ENCODE results near the gene PRKAR2B.

DNA sequence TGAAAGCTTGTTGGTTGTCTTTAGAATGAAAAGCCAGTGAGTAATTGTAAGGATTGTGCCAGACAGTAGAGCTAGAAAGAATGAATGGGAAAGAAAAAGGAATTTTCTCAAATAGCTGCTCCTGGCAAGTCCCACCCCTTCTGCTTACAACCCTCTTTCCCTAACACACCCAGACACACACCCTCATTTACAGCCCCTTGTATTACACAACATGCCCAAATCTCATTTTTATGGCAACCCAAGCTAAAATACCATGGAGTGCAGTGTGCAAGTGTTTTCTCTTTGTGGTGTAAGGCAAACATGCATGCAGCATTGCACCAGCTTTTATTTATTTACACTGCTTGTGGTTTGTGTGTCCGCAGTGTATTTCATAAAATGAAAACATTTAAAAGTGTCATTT is 1.5 kb downstream of the PRKAR2B start:
- TF ChIP-seq, protein P1, sequence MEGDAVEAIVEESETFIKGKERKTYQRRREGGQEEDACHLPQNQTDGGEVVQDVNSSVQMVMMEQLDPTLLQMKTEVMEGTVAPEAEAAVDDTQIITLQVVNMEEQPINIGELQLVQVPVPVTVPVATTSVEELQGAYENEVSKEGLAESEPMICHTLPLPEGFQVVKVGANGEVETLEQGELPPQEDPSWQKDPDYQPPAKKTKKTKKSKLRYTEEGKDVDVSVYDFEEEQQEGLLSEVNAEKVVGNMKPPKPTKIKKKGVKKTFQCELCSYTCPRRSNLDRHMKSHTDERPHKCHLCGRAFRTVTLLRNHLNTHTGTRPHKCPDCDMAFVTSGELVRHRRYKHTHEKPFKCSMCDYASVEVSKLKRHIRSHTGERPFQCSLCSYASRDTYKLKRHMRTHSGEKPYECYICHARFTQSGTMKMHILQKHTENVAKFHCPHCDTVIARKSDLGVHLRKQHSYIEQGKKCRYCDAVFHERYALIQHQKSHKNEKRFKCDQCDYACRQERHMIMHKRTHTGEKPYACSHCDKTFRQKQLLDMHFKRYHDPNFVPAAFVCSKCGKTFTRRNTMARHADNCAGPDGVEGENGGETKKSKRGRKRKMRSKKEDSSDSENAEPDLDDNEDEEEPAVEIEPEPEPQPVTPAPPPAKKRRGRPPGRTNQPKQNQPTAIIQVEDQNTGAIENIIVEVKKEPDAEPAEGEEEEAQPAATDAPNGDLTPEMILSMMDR (IDR thresholded peaks at IDR 0.05): no peak
- no peak for TF ChIP-seq POLR2A (IDR thresholded peaks at IDR 0.05)

All from transverse colon (tissue), 3 donors.